NCI-H526 treated with DMSO at 0.1 percent for 48 hours (cell line): ENCODE data around the gene PARP1.

Source experiments
- DNase-seq: peaks from one replicate; lab custom pipeline; 2025; lab: John Stamatoyannopoulos, UW

Gene PARP1

GRCh38 chr1:226405411-226405988 is 2.4 kb downstream of the PARP1 start:
- DNase-seq = no peak

GRCh38 chr1:226404904-226405222 is 3.0 kb downstream of the PARP1 start:
- DNase-seq = no peak

GRCh38 chr1:226404063-226404903 is 3.6 kb downstream of the PARP1 start:
- no peak for DNase-seq

GRCh38 chr1:226403201-226404034 is 4.5 kb downstream of the PARP1 start:
- DNase-seq = no peak

- DNase-seq = no peak
Observed at GRCh38 chr1:226402739-226403165, 5.1 kb downstream of the PARP1 start.

- DNase-seq = no peak
Observed at GRCh38 chr1:226401355-226402303, 6.3 kb downstream of the PARP1 start.

GRCh38 chr1:226400519-226401354 is 7.2 kb downstream of the PARP1 start:
- DNase-seq = no peak

GRCh38 chr1:226397955-226398636 is 9.8 kb downstream of the PARP1 start:
- DNase-seq = no peak

GRCh38 chr1:226397011-226397926 is 10.6 kb downstream of the PARP1 start:
- DNase-seq = no peak

GRCh38 chr1:226395753-226396152 is 12.1 kb downstream of the PARP1 start:
- no peak for DNase-seq

- DNase-seq = no peak
Observed at GRCh38 chr1:226394462-226394861, 13.4 kb downstream of the PARP1 start.

- no peak for DNase-seq
Observed at GRCh38 chr1:226390681-226391080, 17.2 kb downstream of the PARP1 start.

GRCh38 chr1:226388131-226388530 is 19.8 kb downstream of the PARP1 start:
- no peak for DNase-seq

- DNase-seq = no peak
Observed at GRCh38 chr1:226384717-226385116, 23.2 kb downstream of the PARP1 start.

GRCh38 chr1:226384040-226384439 is 23.9 kb downstream of the PARP1 start:
- DNase-seq = no peak

GRCh38 chr1:226382030-226382429 is 25.9 kb downstream of the PARP1 start:
- DNase-seq = no peak

GRCh38 chr1:226381226-226381998 is 26.5 kb downstream of the PARP1 start:
- DNase-seq = no peak

GRCh38 chr1:226378071-226378470 is 29.8 kb downstream of the PARP1 start:
- DNase-seq = no peak
